ENCODE data around the gene VPS35. TPM values are rescaled to one million over a fixed set of nuclear protein-coding genes. Genes with fewer than 3 reads are reported as not detected.
"Not testable (repeated sequence)": the region's sequence is repeated elsewhere in the genome, so short reads cannot be mapped to it uniquely, and the experiment has no call there.

VPS35 gene
- total and polyA plus RNA-seq, 11 donors = 16.7 to 118 (median 84.4) TPM

GRCh38 chr16:46686815-46687473 is 2.0 kb downstream of the VPS35 start:
- DNase-seq = no peak
- intact Hi-C loops (cut with DNase I) = loop anchor here in 7 of 10 donors (2.0 to 10.0 kb wide), 7 partner anchors 100 to 286 kb away; partner anchors contain the start of genes C16orf87 (in 1 of the 7) and DNAJA2 (in 1 of the 7)
- Histone ChIP-seq H3K36me3 (peaks cover 0 to 12% (median 7%) of the 10 kb centered on the region in 9 donors), H3K27me3 (no peaks in the 10 kb centered on the region), H3K4me3 (peak overlapping the region in 6 of 12 donors; percentile 73 to 97 (median 89)), H3K9me3 (no peaks in the 10 kb centered on the region), H3K4me1 (peaks cover 0 to 70% (median 31%) of the 10 kb centered on the region in 12 donors), H3K27ac (no peak overlapping the region)
- TF ChIP-seq CTCF (IDR thresholded peaks at IDR 0.05) (no peak), POLR2A (IDR thresholded peaks at IDR 0.05) (no peak)
- ATAC-seq = no peak
- 42 to 48% (median 47%) methylated on average over 5 of the region's 5 CpGs for WGBS, 4 donors

- 70 to 75% (median 71%) methylated on average over 2 of the region's 2 CpGs for WGBS, 4 donors
- ATAC-seq, H3K27ac ChIP-seq, H3K9me3 ChIP-seq, DNase-seq, H3K4me3 ChIP-seq, H3K27me3 ChIP-seq: not testable (repeated sequence)
- peaks cover 0 to 39% (median 10%) of the 10 kb centered on the region in 12 donors for H3K4me1 ChIP-seq
- intact Hi-C loops (cut with DNase I) = loop anchor here in 1 of 10 donors (10.0 kb wide), 1 partner anchor 213 kb away; no protein-coding TSS in a partner anchor
- peaks cover 0 to 61% (median 52%) of the 10 kb centered on the region in 9 donors for H3K36me3 ChIP-seq
These were observed 7.1 kb downstream of the VPS35 start for GRCh38 chr16:46681867-46682266.

- not testable (repeated sequence) for H3K27me3 ChIP-seq, H3K4me3 ChIP-seq, H3K4me1 ChIP-seq, H3K27ac ChIP-seq, ATAC-seq, H3K9me3 ChIP-seq, DNase-seq
- peaks cover 0 to 99% (median 89%) of the 10 kb centered on the region in 9 donors for H3K36me3 ChIP-seq
- intact Hi-C loops (cut with DNase I) = loop anchor here in 3 of 10 donors (5.0 to 10.0 kb wide), 4 partner anchors 124 to 287 kb away; no protein-coding TSS in a partner anchor
- WGBS, 4 donors = 92 to 100% (median 96%) methylated on average over 1 of the region's 1 CpG
These were observed 11.0 kb downstream of the VPS35 start for GRCh38 chr16:46677943-46678342.

- ATAC-seq (peak; percentile 85 to 96 (median 93)), DNase-seq (peak in 3 of 5 donors; percentile 30 to 52 (median 42))
- intact Hi-C loops (cut with DNase I) = loop anchor here in 9 of 10 donors (2.0 to 10.0 kb wide), 7 partner anchors 127 to 291 kb away; no protein-coding TSS in a partner anchor
- Histone ChIP-seq H3K4me3 (no peak overlapping the region), H3K4me1 (no peaks in the 10 kb centered on the region), H3K9me3 (no peaks in the 10 kb centered on the region), H3K27me3 (no peaks in the 10 kb centered on the region), H3K36me3 (peaks cover 0 to 100% (median 100%) of the 10 kb centered on the region in 9 donors), H3K27ac (no peak overlapping the region)
- TF ChIP-seq CTCF (IDR thresholded peaks at IDR 0.05) (peak; percentile 83 to 94 (median 88)), POLR2A (IDR thresholded peaks at IDR 0.05) (no peak)
- WGBS, 4 donors = 56 to 58% (median 57%) methylated on average over 6 of the region's 6 CpGs
These were observed 15.5 kb downstream of the VPS35 start for GRCh38 chr16:46673320-46674013.

- peaks cover 0 to 14% (median 0%) of the 10 kb centered on the region in 12 donors for H3K4me1 ChIP-seq
- no peak overlapping the region for H3K27ac ChIP-seq
- no peak for DNase-seq
- no peak overlapping the region for H3K4me3 ChIP-seq
- no peak for TF ChIP-seq CTCF (IDR thresholded peaks at IDR 0.05)
- TF ChIP-seq POLR2A (IDR thresholded peaks at IDR 0.05) = no peak
- no peak for ATAC-seq
- H3K36me3 ChIP-seq = peaks cover 0 to 100% (median 89%) of the 10 kb centered on the region in 9 donors
- 65 to 69% (median 66%) methylated on average over 4 of the region's 4 CpGs for WGBS, 4 donors
- intact Hi-C loops (cut with DNase I) = no loop called here
- no peaks in the 10 kb centered on the region for H3K9me3 ChIP-seq
- no peaks in the 10 kb centered on the region for H3K27me3 ChIP-seq
These were observed 26.9 kb downstream of the VPS35 start for GRCh38 chr16:46662123-46662522.

Data from heart left ventricle (tissue), 16 donors.